ENCODE data around the gene GSTM5. TPM values are rescaled to one million over a fixed set of nuclear protein-coding genes. Genes with fewer than 3 reads are reported as not detected.
"Not testable (repeated sequence)": the region's sequence is repeated elsewhere in the genome, so short reads cannot be mapped to it uniquely, and the experiment has no call there.

GSTM5 gene
- total RNA-seq = under 1 TPM in 1 of 2 experiments, not detected in 1; 0.05 TPM

DNA sequence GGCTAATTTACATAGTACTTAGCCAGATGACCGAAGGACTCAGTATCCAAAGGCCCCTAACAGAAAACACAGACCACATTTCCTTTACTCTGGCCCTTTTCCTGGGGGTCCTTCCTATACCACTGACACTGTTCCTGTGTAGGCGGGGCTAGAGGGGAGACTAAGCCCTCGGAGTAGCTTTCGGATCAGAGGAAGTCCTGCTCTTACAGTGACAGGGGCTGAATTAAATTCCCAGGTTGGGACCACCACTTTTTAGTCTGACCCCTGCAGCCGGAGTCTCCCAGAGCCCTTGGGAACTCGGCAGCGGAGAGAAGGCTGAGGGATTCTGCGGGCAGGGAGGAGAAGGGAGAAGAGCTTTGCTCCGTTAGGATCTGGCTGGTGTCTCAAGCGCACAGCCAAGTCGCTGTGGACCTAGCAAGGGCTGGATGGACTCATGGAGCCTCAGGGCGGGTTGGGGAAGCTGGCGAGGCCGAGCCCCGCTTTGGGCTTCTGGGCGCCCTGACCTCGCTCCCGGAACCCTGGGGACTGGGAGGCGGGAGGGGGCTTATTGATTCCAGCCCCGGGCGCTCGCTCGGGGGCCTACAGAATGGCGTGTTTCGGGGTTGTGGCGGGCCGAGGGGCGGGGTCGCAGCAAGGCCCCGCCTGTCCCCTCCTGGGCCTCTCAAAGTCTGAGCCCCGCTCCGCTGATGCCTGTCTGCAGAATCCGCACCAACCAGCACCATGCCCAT, at the start of gene GSTM5:
GSTM5 (plus strand) TSS at position 659 of the 728 bp plus-strand sequence; CDS start at position 721, 62 bp downstream.
- H3K4me1 Mint-ChIP-seq (ENCODE audit: low read depth); DNase-seq; POLR2A ChIA-PET; CTCF ChIA-PET; H3K9me3 Mint-ChIP-seq (ENCODE audit: insufficient read depth); H3K27ac Mint-ChIP-seq; ATAC-seq; H3K36me3 Mint-ChIP-seq (ENCODE audit: low read depth): not testable (repeated sequence)
- peak within 1 kb of the TSS; percentile 40 for H3K4me3 Mint-ChIP-seq
- peaks cover 13% of the 10 kb centered on the region for H3K27me3 Mint-ChIP-seq (ENCODE audit: low read depth)

DNA sequence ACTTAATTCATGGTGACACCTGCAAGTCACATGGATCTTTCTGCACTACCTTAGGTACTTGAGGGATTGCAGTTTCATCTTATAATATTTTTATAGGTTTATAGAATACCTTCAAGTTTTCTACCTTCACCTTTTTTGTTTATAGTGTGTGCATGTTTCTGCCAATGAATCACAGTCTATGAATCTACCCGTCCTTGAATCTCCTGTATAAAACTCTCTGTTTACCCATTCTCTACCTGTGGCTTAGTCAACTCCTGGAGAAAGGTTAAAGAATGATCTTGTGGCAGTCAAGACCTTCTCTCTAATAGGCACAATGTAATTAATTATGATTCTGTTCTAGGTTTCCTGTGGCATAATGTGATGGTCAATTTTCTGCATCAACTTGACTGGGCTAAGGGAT, 47.4 kb upstream of the GSTM5 start:
- H3K4me3 Mint-ChIP-seq = no peak overlapping the region
- POLR2A ChIA-PET = no interaction called here
- no peaks in the 10 kb centered on the region for H3K36me3 Mint-ChIP-seq (ENCODE audit: low read depth)

DNA sequence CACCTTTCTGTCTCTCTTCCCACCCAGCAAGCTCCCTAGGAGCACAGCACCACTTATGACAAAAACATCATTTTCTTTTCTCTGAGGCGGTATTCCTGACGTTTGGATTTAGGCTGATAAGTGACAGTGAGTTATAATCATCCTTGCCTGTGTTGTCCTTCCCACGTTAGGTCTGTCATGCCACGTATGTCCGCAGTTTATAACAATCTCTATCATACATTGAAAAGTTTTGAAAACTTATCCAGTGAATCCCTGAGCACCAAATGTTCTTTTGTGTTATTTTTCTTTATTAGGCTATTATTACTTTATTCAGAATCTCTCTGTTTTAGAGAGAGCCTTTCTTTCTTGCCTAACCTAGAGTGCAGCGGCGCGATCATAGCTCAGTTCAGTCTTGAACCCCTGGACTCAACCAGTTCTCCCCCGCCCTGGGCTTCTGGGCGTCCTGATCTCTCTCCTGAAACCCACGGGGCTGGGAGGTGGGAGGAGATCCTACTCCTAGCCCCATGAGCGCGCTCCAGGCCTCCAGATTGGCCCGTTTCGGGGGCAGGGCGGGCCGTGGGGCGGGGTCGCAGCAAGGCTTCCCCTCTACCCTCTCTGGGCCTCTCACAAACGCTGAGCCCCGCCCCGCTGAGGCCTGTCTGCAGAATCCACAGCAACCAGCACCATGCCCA, 44.5 kb upstream of the GSTM5 start, which contains the start of gene GSTM2:
GSTM2 (plus strand) TSS at position 606 of the 671 bp plus-strand sequence; CDS start at position 665, 59 bp downstream.
- ATAC-seq (peak; percentile 97), DNase-seq (peak; percentile 81)
- Mint-ChIP-seq H3K9me3 (ENCODE audit: insufficient read depth) (no peaks in the 10 kb centered on the region), H3K27me3 (ENCODE audit: low read depth) (no peaks in the 10 kb centered on the region), H3K4me1 (ENCODE audit: low read depth) (peaks cover 32% of the 10 kb centered on the region), H3K36me3 (ENCODE audit: low read depth) (no peaks in the 10 kb centered on the region), H3K27ac (no peak within 1 kb of the TSS), H3K4me3 (peak within 1 kb of the TSS; percentile 72)
- ChIA-PET POLR2A (interaction anchor here (0.6 kb wide), 1 partner anchor 20 kb away, joined by 3 read pairs; the partner anchor contains the start of gene GSTM1), CTCF (interaction anchor here (0.9 to 1.8 kb wide), 4 partner anchors 26 to 317 kb away, joined by 3 to 13 read pairs (median 4); partner anchors contain the start of gene AHCYL1)

More for the DNA sequence above, 47.4 kb upstream of the GSTM5 start:
- Mint-ChIP-seq H3K4me1 (ENCODE audit: low read depth) (peaks cover 20% of the 10 kb centered on the region), H3K9me3 (ENCODE audit: insufficient read depth) (no peaks in the 10 kb centered on the region), H3K27me3 (ENCODE audit: low read depth) (no peaks in the 10 kb centered on the region), H3K27ac (no peak overlapping the region)
- CTCF ChIA-PET = no interaction called here
- ATAC-seq (no peak), DNase-seq (no peak)

DNA sequence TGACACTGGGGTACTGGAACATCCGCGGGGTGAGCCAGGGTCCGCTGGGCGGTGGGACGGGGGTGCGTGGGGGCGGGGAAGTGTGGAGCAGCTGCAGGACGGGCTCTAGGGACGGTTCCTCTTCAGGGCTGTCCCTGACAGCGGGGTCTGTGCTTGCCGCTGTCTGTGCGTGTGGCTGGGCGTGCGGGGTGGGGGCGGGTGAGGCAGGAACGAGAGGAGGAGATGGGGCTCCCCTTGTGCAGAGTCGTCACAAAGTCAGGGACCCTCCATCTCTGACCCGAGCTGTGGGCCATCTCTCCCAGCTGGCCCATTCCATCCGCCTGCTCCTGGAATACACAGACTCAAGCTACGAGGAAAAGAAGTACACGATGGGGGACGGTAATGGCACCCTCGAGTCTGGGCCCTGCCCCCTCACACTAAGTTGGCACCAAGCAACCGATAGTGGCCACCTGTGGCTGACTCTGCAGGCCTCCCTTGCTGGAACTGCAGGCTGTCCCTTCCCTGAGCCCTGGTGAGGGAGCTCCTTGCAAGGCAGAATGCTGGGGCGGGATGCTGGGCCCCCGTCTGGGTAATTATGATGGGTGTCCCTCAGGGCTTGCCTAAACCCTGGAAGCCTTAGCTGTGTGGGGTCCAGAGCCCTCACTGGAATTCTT, 43.8 kb upstream of the GSTM5 start:
- Mint-ChIP-seq H3K4me1 (ENCODE audit: low read depth) (peaks cover 32% of the 10 kb centered on the region), H3K27ac (no peak overlapping the region), H3K9me3 (ENCODE audit: insufficient read depth) (no peaks in the 10 kb centered on the region), H3K27me3 (ENCODE audit: low read depth) (no peaks in the 10 kb centered on the region), H3K4me3 (peak overlapping the region; percentile 72), H3K36me3 (ENCODE audit: low read depth) (no peaks in the 10 kb centered on the region)
- ATAC-seq = no peak
- DNase-seq = no peak
- ChIA-PET CTCF (interaction anchor here (0.9 to 1.8 kb wide), 5 partner anchors 16 to 316 kb away, joined by 3 to 13 read pairs (median 3); partner anchors contain the start of gene AHCYL1), POLR2A (interaction anchor here (0.6 kb wide), 1 partner anchor 20 kb away, joined by 3 read pairs; the partner anchor contains the start of gene GSTM1)

DNA sequence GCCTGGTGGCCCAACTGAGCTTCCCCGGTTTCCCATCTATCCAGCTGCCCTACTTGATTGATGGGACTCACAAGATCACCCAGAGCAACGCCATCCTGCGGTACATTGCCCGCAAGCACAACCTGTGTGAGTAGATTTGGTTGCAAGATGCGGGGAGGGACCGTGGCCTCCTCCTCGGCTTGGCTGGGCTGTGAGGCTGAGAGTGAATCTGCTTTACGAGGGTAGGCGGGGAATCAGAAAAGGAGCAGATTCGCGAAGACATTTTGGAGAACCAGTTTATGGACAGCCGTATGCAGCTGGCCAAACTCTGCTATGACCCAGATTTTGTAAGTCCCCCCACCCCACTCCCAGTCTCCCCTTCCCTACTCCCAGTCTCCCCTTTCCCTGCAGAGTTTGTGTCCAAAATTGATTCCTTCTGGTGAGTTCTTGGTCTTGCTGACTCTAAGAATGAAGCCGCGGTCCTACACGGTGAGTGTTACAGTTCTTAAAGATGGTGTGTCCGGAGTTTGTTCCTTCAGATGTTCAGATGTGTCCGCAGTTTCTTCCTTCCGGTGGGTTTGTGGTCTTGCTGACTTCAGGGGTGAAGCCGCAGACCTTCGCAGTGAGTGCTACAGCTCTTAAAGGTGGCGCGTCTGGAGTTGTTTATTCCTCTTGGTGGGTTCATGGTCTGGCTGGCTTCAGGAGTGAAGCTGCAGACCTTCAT, 42.7 kb upstream of the GSTM5 start:
- Mint-ChIP-seq H3K27me3 (ENCODE audit: low read depth) (no peaks in the 10 kb centered on the region), H3K27ac (peak overlapping the region; percentile 83), H3K4me3 (peak overlapping the region; percentile 46), H3K36me3 (ENCODE audit: low read depth) (no peaks in the 10 kb centered on the region), H3K4me1 (ENCODE audit: low read depth) (peaks cover 32% of the 10 kb centered on the region), H3K9me3 (ENCODE audit: insufficient read depth) (no peaks in the 10 kb centered on the region)
- ChIA-PET CTCF (interaction anchor here (1.0 to 2.3 kb wide), 4 partner anchors 17 to 361 kb away, joined by 3 to 8 read pairs (median 3); no protein-coding TSS in a partner anchor), POLR2A (interaction anchor here (2.1 kb wide), 1 partner anchor 13 kb away, joined by 5 read pairs; the partner anchor contains the start of gene GSTM4)
- ATAC-seq (no peak), DNase-seq (peak; percentile 60)

DNA sequence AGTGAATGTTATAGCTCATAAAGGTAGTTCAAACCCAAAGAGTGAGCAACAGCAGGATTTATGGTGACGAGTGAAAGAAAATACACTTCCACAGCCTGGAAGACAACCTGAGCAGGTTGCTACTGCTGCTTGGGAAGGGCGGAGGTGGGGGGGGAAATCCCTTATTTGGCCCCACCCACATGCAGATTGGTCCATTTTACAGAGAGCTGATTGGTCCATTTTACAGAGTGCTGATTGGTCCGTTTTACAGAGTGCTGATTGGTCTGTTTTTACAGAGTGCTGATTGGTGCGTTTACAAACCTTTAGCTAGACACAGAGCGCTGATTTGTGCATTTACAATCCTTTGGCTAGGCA, 42.1 kb upstream of the GSTM5 start:
- peak overlapping the region; percentile 83 for H3K27ac Mint-ChIP-seq
- ChIA-PET CTCF (interaction anchor here (0.9 to 2.3 kb wide), 6 partner anchors 21 to 360 kb away, joined by 3 to 10 read pairs (median 4); no protein-coding TSS in a partner anchor), POLR2A (interaction anchor here (2.1 kb wide), 1 partner anchor 13 kb away, joined by 5 read pairs; the partner anchor contains the start of gene GSTM4)
- DNase-seq; H3K27me3 Mint-ChIP-seq (ENCODE audit: low read depth); H3K9me3 Mint-ChIP-seq (ENCODE audit: insufficient read depth); ATAC-seq; H3K36me3 Mint-ChIP-seq (ENCODE audit: low read depth): not testable (repeated sequence)
- H3K4me3 Mint-ChIP-seq = peak overlapping the region; percentile 46
- peaks cover 32% of the 10 kb centered on the region for H3K4me1 Mint-ChIP-seq (ENCODE audit: low read depth)

DNA sequence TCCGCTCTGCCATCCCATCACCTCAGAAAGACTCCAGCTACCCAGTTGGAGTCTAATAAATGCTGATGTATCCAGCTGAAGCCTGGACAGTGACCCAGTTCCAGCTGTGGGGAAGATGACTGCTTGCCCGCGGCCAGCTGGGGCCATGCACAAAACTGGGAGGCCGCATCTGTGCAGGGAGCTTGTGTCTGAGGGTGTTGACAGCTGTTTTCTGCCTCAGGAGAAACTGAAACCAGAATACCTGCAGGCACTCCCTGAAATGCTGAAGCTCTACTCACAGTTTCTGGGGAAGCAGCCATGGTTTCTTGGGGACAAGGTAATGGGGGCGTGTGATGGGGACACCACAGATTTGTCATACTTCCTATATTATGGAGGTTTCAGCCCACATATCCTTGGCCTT, 41.0 kb upstream of the GSTM5 start:
- Mint-ChIP-seq H3K27me3 (ENCODE audit: low read depth) (no peaks in the 10 kb centered on the region), H3K4me1 (ENCODE audit: low read depth) (peaks cover 32% of the 10 kb centered on the region), H3K36me3 (ENCODE audit: low read depth) (no peaks in the 10 kb centered on the region), H3K9me3 (ENCODE audit: insufficient read depth) (no peaks in the 10 kb centered on the region), H3K4me3 (no peak overlapping the region), H3K27ac (no peak overlapping the region)
- ChIA-PET POLR2A (no interaction called here), CTCF (interaction anchor here (1.3 to 2.3 kb wide), 4 partner anchors 30 to 139 kb away, joined by 3 to 10 read pairs (median 6); no protein-coding TSS in a partner anchor)
- no peak for DNase-seq
- no peak for ATAC-seq

DNA sequence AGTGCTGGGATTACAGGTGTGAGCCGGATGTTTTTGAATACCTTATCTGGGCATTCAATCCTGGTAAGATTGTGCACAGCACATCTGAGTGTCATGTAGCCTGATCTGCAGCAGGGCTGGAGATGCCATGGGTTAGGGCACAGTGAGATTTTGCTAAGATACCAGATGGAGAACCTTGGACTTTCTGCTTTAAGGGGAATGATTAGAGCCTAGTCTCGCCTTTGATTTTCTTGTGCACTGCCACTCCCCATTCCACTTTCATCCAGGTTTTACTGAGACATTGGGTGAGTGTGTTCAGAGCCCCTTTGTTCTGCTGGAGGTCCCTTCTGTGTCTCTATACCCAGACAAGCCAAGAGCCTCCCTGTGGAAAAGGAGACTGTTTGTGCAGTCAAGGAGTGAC, 38.2 kb upstream of the GSTM5 start:
- DNase-seq; H3K27ac Mint-ChIP-seq; H3K27me3 Mint-ChIP-seq (ENCODE audit: low read depth); H3K9me3 Mint-ChIP-seq (ENCODE audit: insufficient read depth); H3K4me3 Mint-ChIP-seq; ATAC-seq; POLR2A ChIA-PET; H3K36me3 Mint-ChIP-seq (ENCODE audit: low read depth): not testable (repeated sequence)
- CTCF ChIA-PET = interaction anchor here (1.7 kb wide), 1 partner anchor 34 kb away, joined by 4 read pairs; no protein-coding TSS in a partner anchor
- H3K4me1 Mint-ChIP-seq (ENCODE audit: low read depth) = peaks cover 24% of the 10 kb centered on the region

DNA sequence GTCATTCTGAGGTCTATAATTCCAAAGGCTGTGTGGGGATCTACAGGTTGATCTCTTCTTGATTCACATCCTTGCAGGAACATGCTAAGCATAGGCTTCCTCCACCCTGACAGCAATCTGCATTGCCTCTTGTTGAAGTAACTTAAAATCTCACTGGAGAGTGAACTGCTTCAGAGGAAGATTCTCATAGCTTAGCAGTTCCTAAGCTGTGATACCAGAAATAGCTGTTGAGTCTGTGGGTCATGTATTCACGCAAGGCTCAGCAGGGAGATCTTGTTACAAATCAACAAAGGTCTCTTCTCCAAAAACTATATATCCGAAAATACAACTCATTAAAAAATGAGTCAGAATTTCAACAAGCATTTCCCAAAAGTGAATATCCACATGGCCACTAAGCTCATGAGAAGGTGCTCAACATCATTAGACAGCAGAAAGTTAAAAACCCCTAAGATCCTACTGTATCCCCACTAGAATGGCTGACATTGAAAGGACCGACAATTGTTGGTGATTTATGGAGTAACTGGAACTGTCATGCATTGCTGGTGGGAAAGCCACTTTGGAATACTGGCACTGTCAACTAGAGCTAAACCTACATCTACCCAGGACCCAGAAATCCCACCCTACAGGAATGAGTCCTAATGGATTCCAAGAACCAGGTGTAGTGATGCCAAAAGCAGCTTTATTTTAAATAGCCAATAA, 35.2 kb upstream of the GSTM5 start:
- H3K27me3 Mint-ChIP-seq (ENCODE audit: low read depth); H3K4me3 Mint-ChIP-seq; H3K9me3 Mint-ChIP-seq (ENCODE audit: insufficient read depth); H3K4me1 Mint-ChIP-seq (ENCODE audit: low read depth); H3K27ac Mint-ChIP-seq; POLR2A ChIA-PET; H3K36me3 Mint-ChIP-seq (ENCODE audit: low read depth); DNase-seq; ATAC-seq: not testable (repeated sequence)
- CTCF ChIA-PET = interaction anchor here (1.2 kb wide), 1 partner anchor 307 kb away, joined by 4 read pairs; no protein-coding TSS in a partner anchor

DNA sequence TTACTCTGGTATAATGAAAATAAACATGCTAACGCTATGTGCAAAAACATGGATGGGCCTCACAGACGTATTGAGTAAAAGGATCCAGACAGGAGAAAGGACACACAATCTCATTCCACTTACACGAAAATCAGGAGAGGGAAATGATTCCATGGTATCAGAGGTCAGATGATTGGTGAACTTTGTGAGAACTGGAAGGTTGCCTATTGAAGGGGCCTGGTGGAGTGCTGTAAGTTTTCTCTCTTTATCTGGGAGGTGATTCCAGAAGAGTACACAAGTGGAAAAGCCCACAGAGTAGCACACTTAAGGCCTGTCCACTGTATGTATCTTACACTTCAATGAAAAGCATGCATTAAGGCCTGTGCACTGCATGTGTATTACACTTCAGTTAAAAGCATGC, 34.6 kb upstream of the GSTM5 start:
- H3K4me3 Mint-ChIP-seq = no peak overlapping the region
- H3K4me1 Mint-ChIP-seq (ENCODE audit: low read depth) = no peaks in the 10 kb centered on the region
- no peaks in the 10 kb centered on the region for H3K27me3 Mint-ChIP-seq (ENCODE audit: low read depth)
- POLR2A ChIA-PET = no interaction called here
- ATAC-seq (no peak), DNase-seq (no peak)
- H3K36me3 Mint-ChIP-seq (ENCODE audit: low read depth) = no peaks in the 10 kb centered on the region
- H3K9me3 Mint-ChIP-seq (ENCODE audit: insufficient read depth) = no peaks in the 10 kb centered on the region
- CTCF ChIA-PET = interaction anchor here (1.2 kb wide), 1 partner anchor 306 kb away, joined by 4 read pairs; no protein-coding TSS in a partner anchor
- no peak overlapping the region for H3K27ac Mint-ChIP-seq

All from activated CD8-positive, alpha-beta T cell treated with anti-CD3 and anti-CD28 coated beads, Interleukin-2, amount 10 ng/mL, durations not matched to agents 7 days and 5 days (primary cell).